SJCRH30 (cell line): ENCODE measurements around the gene KRTAP5-2. TPM values are rescaled to one million over a fixed set of nuclear protein-coding genes. Genes with fewer than 3 reads are reported as not detected.

ENCODE experiments used
- DNase-seq, 2 experiments: peaks; one replicate each; pipeline ENCODE4 v3.0.0-alpha.2; 2015 to 2020
- H3K27ac ChIP-seq: fragments of 250-450 bp; sonication (Bioruptor Pico); 2 replicates; pipeline ENCODE4 v1.5.1; 2020; ENCODE audit warnings: mild to moderate bottlenecking, moderate library complexity
- H3K27me3 ChIP-seq: fragments of 250-450 bp; sonication (Bioruptor Pico); 2 replicates; pipeline ENCODE4 v1.5.1; 2020; ENCODE audit warnings: mild to moderate bottlenecking, moderate library complexity
- H3K36me3 ChIP-seq: fragments of 250-450 bp; sonication (Bioruptor Pico); 2 replicates; pipeline ENCODE4 v1.5.1; 2020; ENCODE audit warnings: mild to moderate bottlenecking, moderate library complexity
- H3K4me1 ChIP-seq: fragments of 250-450 bp; sonication (Bioruptor Pico); 2 replicates; pipeline ENCODE4 v1.5.1; 2020; ENCODE audit warnings: mild to moderate bottlenecking, moderate library complexity
- H3K4me3 ChIP-seq: fragments of 250-450 bp; sonication (Bioruptor Pico); 2 replicates; pipeline ENCODE4 v1.5.1; 2020; ENCODE audit warnings: mild to moderate bottlenecking, moderate library complexity
- H3K9me3 ChIP-seq: fragments of 250-450 bp; sonication (Bioruptor Pico); replicated peaks from 2 replicates; pipeline ENCODE4 v1.5.1; 2020; ENCODE audit warnings: mild to moderate bottlenecking, moderate library complexity
- total RNA-seq: library from RNA; depleted of rRNA; stranded (reverse); fragments of >200 nt; shearing (Covaris generic); gene quantifications from 2 replicates; pipeline ENCODE4 v1.2.3, GENCODE V29; 2014; rRNA removed

The KRTAP5-2 gene
- total RNA-seq, 1 experiment from 2014 or later = not detected

- Histone ChIP-seq H3K27me3 (peaks cover 15% of the 10 kb centered on the region), H3K9me3 (no peaks in the 10 kb centered on the region), H3K27ac (no peak overlapping the region), H3K4me3 (no peak overlapping the region), H3K4me1 (peaks cover 3% of the 10 kb centered on the region), H3K36me3 (no peaks in the 10 kb centered on the region)
- peak in 1 of 2 experiments; percentile 19 for DNase-seq
Observed at GRCh38 chr11:1549338-1550330, 48.5 kb downstream of the KRTAP5-2 start.

GRCh38 chr11:1548221-1549070, 49.6 kb downstream of the KRTAP5-2 start:
- H3K4me1 ChIP-seq = peaks cover 3% of the 10 kb centered on the region
- H3K36me3 ChIP-seq = no peaks in the 10 kb centered on the region
- peak in 1 of 2 experiments; percentile 29 for DNase-seq
- no peaks in the 10 kb centered on the region for H3K9me3 ChIP-seq
- H3K27ac ChIP-seq = no peak overlapping the region
- no peak overlapping the region for H3K4me3 ChIP-seq
- H3K27me3 ChIP-seq = peaks cover 19% of the 10 kb centered on the region

- no peaks in the 10 kb centered on the region for H3K9me3 ChIP-seq
- H3K4me1 ChIP-seq = peaks cover 3% of the 10 kb centered on the region
- no peaks in the 10 kb centered on the region for H3K36me3 ChIP-seq
- H3K4me3 ChIP-seq = peak overlapping the region; percentile 44
- peaks cover 21% of the 10 kb centered on the region for H3K27me3 ChIP-seq
- H3K27ac ChIP-seq = no peak overlapping the region
- peak in 1 of 2 experiments; percentile 17 for DNase-seq
Observed at GRCh38 chr11:1547467-1548098, 50.5 kb downstream of the KRTAP5-2 start.

Other genes with a start within 250 kb of the KRTAP5-2 start
- gene BRSK2, start 208.4 kb downstream of the KRTAP5-2 start, total RNA-seq = not detected in 2 replicates
- gene MOB2, start 111.5 kb downstream of the KRTAP5-2 start, total RNA-seq = 11.3 and 13.5 TPM in 2 replicates
- gene DUSP8, start 26.0 kb downstream of the KRTAP5-2 start, total RNA-seq = 0.71 and 0.83 TPM in 2 replicates
- not detected in 2 replicates for gene KRTAP5-1, start 13.0 kb downstream of the KRTAP5-2 start, total RNA-seq
- gene KRTAP5-3, start 10.2 kb upstream of the KRTAP5-2 start, total RNA-seq = not detected in 2 replicates
- not detected in 2 replicates for gene KRTAP5-4, start 23.8 kb upstream of the KRTAP5-2 start, total RNA-seq
- gene KRTAP5-5, start 31.5 kb upstream of the KRTAP5-2 start, total RNA-seq = not detected in 2 replicates
- gene KRTAP5-6, start 98.9 kb upstream of the KRTAP5-2 start, total RNA-seq = not detected in 2 replicates
- gene IFITM10, start 152.3 kb upstream of the KRTAP5-2 start, total RNA-seq = 0.18 and 0.23 TPM in 2 replicates
- 70.2 and 71.4 TPM in 2 replicates for gene CTSD, start 165.6 kb upstream of the KRTAP5-2 start, total RNA-seq
- 1.7 and 2.7 TPM in 2 replicates for gene SYT8, start 236.7 kb upstream of the KRTAP5-2 start, total RNA-seq
- 20.2 and 20.5 TPM in 2 replicates for gene TNNI2, start 240.7 kb upstream of the KRTAP5-2 start, total RNA-seq